ENCODE results near the gene FBXO28.
"Not testable (repeated sequence)": the region's sequence is repeated elsewhere in the genome, so short reads cannot be mapped to it uniquely, and the experiment has no call there.

The FBXO28 gene, protein sequence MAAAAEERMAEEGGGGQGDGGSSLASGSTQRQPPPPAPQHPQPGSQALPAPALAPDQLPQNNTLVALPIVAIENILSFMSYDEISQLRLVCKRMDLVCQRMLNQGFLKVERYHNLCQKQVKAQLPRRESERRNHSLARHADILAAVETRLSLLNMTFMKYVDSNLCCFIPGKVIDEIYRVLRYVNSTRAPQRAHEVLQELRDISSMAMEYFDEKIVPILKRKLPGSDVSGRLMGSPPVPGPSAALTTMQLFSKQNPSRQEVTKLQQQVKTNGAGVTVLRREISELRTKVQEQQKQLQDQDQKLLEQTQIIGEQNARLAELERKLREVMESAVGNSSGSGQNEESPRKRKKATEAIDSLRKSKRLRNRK

DNA sequence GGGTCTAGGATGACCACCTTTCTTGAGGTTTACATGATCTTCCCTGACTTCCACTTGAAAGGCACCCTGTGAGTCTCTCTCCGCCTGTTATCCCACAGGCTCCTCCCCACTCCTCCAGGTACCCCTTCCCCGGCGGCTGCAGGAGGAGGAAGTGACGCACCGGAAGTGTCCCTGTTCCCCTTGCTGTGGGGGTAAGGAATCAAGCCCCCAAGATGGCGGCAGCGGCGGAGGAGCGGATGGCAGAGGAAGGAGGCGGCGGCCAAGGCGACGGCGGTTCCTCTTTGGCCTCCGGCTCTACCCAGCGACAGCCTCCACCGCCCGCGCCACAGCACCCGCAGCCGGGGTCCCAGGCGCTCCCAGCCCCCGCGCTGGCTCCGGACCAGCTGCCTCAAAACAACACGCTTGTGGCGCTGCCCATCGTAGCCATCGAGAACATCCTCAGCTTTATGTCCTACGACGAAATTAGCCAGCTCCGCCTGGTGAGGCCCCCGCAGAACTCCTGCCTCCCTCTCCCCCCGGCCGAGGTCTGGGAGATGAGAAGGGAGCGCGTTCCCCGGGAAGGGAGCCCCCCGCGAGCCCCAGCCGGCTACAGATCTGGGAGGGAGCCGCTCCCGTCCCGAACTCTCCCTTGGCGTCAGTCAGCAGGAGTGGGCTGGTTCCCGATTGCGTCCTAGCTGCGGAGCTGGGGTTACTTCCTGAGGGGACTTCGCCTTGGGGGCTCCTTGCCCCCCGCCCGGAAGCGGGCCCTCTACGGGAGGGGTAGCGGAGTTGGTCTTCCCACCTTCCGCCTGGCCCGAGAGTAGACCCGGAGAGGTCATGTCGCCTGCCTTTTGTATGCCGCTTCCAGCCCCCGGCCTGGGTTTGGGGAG lies at the start of gene FBXO28:
Gene FBXO28 (plus strand): TSS at position 194 of the 869 bp plus-strand sequence. CDS start 19 bp downstream, at position 213.
- peak; percentile 98 for DNase-seq

DNA sequence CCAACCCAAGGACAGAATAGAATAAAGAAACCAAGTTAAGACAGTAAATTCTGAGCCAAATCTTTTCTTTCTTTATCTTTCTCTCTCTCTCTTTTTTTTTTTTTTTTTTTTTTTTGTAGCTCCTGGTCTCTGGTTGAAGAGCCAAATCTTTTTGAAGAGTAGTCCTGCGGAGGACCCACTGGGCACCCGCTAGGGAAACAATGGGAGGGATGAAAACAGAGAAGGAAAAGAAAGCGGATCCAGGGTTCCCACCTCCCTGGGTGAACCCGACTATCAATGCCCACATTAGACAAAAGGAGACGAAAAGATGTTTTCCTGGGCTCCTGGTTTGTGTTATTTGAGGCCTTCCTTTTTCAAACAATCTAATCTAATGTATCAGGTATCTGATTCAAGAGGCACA lies 49.8 kb upstream of the FBXO28 start:
- no peak for DNase-seq

DNA sequence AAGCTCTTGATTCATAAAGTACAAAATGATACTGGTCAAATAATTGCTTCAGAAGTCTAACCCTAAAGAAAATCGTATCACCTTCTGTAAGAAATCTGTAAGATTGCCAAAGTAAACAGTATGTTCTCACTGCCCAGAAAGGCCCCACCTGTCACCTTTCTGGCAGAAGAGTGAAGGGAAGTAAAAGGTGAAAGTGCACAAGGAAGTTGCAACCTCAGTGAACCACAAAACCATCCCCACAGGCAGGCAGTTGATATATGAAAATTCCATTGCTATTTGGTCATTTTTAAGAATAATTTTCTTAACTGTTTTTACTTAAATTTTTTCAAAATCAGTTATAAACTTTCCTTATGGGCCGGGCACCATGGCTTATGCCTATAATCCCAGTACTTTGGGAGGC lies 48.5 kb upstream of the FBXO28 start:
- DNase-seq: no peak

DNA sequence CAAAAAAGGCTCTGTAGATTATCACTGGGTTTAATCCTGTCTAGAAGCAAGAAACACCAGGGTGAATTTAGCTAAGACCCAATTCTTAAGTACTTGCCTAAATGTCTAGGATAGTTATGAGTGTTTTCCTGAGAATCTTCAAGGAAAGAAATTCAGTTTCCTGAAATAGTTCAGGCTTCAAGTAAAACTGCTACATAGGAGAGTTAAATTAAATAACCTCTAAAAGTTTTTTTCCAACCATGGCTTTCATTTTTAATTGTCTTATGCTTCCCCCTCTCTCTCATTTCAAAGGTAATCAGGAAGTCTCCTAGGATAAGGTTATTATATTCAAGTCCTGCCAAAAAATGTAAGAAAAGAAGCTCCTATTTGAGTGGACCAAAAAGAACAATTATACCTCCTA lies 46.7 kb upstream of the FBXO28 start:
- no peak for DNase-seq

DNA sequence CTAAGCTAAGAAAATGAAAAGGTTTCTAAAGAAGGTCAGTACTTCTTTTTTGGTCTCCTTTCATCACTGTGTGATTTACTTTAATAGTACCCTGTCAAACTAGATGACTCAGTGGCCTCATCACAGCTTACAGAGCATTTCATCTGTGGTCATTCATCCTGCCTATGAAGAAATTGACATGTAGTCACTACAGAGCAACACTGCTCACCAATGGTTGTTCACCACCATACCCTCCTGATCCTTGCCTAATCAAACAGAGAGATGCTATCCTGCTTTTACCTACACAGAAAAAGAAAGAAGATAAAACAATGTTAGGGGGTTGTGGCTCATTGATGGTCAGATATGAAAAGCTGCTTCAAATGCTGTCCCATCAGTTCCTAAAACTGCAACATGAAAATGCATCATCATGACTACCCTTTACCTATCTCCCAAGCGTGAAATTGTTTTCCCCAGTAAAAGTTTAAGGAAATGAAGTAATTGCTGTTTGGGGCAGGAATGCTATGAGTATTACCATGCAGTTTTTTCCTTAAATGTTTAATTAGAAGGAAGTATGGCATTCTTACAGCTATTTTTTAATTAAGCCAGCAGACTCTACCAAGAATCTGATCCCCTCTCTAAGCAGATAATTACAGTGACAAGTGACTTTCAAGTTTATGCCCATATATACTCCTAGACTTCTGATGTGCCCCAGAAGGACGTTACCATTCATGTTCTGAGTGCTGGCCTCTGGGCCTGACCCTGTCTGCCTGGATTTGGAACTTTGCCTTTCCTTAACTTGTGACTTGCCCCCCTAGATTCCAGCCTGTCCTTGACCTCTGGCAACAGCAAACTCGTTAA lies 46.1 kb upstream of the FBXO28 start:
- no peak for DNase-seq

DNA sequence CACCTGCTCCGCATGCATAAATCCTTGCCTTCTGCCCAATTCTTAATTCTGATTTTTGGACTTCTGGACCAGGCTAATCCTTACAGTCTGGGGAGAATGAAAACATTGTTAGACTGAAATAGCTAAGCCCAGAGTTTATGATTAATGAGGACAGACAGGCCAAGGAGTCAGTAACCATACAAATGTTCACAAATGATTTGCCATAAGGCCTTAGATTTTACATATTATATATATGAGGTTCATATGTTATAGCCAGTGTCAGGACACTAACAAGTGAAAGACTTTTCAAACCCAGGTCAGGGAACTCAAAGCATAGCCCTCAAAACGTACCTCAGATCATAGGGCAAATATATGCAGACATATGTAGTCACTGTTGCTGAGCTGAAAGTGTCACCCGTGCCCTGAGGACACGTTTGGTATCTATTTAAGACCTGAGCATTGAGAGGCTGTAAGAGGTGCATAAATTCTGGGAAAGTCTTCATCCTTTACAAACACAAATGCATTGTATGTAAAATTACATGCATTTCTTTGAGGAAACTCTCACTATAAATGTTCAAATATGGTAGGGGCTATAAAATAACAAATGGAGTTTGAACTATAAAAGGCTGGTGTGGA lies 45.3 kb upstream of the FBXO28 start:
- no peak for DNase-seq

DNA sequence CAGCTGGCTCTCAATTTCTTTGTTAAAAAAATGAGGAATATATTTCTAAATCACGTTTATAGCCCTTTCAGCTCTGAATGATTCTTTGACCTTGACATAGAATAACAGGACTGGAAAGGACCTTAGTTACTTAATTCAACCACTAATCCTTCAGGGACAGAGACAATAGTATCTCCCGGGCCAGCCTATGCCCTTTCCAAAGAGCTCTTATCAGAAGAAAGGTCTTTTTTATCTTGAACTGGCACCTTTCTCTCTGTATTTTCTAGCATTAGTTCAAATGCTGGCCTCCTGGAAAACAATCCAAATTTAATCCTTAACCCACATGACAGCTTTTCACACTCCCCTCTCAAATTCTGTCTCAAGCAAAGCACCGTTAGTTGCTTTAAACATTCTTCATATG lies 44.8 kb upstream of the FBXO28 start:
- DNase-seq: no peak

DNA sequence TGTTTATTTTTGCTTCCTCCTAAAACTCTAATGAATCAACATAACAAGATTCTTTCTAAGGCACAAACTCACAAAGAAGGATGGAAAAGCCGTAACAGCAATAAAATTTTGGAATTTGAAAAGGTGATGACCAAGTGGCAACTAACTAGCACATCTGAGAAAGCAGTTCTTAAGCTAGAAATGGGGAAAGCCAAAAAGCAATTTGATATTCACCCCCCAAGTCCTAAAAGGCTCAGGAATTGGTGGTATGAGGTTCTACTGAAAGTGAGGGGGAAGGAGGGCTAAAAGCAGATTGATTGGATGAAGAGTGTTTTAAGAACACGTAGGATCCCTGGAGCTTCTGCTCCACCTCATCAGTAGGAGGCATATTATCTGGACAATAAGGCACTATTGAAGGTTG lies 43.4 kb upstream of the FBXO28 start:
- DNase-seq: no peak

DNA sequence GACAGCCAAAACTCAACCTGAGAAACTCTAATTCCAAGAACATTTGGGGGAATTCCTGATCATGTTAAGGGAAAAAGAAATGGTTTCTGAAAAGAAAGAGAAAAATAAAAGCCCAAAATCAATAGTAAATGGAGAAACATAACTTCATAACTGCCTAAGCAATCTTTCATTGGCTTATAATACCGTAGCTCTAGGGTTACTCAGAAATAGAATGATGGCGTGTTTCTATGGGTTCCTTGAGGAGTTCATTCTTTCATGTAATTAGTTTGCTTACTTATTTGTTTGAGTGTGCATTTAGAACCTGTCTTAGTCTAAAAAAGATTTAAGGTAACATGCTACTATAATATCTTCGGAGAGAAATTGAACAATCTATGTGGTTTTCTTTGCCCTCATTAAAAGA lies 37.5 kb upstream of the FBXO28 start:
- no peak for DNase-seq

DNA sequence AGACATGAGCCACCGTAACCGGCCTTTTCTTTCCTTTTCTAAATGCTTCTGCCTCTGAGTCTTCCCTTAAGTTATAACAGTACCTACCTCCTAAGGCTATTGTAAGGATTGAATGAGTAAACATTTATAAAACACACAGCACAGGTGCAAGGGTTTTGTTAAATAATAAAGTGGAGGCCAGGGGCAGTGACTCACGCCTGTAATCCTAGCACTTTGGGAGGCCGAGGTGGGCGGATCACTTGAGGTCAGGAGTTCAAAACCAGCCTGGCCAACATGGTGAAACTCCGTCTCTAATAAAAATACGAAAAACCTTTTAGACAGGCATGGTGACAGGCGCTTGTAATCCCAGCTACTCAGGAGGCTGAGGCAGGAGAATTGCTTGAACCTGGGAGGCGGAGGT lies 34.3 kb upstream of the FBXO28 start:
- DNase-seq: not testable (repeated sequence)

DNA sequence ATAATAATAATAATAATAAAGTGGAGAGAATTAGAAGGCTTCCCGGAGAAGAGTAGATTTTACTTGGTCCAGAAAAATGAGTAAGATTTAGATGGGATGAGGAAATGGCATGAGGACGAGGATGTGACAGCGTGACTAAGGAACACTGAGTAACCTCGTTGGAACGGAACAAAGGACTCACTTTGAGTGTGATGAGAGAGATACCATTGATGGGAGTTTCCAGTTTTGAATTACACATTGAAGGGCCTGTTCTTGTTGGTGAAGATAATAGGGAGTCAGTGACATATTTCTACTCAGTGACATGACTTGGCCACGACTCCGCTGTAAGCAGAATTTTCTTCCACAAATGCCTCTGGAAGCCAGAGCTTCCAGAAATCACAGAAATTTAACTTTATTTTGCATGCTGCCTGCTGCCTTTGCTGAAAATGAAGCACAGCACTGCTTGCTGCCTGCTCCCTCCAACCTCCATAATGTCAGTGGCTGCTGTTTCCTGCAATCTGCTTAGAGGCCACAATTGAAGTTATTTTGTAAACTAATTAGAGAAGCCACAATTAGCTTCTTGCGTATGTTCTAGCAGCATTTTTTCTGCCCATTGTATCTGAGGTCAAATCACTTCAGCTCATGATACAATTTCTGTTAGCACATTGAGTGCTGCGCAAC lies 33.7 kb upstream of the FBXO28 start:
- no peak for DNase-seq

DNA sequence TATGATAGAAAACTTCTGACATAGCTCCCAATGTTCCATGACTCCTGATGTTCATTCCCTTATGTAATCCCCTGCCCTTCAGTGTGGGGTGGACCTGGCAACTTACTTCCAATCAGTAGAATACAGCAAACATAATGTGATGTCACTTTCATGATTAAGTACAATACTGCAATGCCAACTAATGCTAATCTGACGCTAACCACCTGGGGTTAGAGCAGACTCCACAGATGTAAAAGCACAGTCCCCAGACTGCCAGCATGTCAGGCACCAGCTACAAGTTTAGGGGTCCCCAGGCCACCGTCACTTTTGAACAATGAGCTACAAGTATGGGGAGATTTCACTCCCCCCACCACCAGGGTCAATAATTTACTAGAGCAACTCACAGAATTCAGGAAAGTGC lies 32.3 kb upstream of the FBXO28 start:
- no peak for DNase-seq

DNA sequence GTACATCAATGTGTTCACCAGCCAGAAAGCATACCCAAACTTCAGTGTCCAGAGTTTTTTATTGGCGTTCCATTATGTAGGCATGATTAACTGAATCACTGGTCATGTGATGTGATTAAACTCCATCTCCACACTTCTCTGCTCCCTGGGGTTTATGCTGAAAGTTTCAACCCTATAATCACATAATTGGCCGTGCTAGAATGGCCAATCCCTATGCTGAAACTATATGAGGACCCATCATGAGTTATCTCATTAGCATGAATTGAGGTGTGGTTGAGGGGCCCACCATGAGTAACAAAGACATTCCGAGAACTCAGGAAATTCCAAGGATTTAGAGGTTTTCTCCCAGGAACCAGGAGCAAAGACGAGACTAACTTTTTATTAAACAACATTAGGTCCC lies 31.8 kb upstream of the FBXO28 start:
- no peak for DNase-seq

DNA sequence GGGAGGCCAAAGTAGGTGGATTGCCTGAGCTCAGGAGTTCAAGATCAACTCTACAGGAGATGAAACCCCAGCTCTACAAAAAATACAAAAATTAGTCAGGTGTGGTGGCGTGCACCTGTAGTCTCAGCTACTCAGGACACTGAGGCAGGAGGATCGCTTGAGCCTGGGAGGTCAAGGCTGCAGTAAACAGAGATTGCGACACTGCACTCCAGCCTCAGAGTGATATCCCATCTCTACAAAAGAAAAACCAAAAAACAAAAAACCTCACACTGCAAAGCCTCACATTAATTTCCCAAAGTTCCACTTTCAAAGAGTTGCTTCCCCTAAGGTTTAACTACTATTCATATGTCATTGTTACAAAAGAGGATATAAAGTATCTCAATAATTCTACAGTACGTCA lies 29.0 kb upstream of the FBXO28 start:
- DNase-seq: no peak

DNA sequence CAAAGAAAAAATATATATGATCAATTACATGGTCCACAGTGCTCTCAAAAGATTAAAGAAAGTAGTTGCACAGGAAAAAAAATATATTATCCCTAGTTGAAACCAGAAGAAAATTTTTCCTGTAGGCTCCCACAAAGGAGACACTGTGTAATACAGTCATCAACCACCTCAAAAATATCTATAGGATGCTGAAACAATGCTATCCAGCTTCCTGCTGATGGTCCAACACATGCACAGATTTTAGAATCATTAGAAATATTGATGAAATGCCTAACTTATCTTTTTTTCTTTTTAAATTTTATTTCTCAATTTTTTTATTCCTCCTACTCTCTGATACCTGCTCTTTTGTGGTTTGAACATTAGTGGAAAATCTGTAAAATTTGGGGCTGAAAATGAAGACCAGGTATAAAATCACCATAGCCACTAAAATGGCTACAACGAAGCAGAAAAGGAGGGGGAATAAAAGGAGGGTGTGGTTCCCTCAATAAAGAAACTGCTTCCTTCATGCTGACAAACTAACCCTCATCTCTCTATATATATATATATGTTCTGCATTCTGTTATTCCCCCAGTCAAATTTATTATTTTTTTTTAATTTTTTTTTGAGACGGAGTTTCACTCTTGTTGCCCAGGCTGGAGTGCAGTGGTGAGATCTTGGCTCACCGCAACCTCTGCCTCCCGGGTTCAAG lies 28.3 kb upstream of the FBXO28 start:
- no peak for DNase-seq

DNA sequence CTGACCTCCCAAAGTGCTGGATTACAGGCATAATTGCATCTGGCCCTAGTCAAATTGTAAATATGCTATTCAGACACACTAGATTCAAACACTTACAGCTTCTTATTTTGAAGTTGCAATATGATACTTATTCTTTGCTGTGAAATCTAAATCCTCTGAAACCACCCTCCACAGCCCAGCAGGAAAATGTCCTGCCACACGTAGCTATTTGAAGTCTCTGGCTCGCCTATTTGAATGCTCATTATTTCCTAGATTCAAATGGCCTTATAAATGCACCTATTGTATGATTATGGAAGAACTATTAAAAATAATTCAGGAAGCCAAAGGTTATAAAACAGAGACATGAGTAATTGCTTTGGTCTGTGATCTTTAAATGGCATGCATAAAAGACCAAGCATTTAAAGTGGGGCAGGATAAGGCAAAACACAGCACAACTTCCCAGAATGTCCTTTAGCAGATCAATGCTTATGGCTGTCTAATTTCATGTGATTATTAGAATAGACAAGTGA lies 26.6 kb upstream of the FBXO28 start:
- DNase-seq: no peak

DNA sequence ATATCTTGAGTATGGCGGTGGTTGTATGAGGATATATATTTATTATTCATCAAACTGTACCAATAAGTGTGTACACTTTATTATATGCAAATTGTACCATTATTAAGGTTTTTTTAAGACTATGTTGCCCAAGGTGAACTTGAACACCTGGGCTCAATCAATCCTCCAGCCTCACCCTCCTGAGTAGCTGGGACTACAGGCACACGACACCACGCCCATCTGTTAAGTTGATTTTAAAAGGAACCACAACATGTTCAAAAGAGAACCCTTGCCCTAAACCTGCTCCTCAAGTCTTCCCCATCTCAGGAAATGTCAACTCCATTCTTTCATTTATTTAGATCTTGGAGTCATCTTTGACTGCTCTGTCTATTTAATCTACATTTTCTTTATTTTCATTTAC lies 24.3 kb upstream of the FBXO28 start:
- no peak for DNase-seq

DNA sequence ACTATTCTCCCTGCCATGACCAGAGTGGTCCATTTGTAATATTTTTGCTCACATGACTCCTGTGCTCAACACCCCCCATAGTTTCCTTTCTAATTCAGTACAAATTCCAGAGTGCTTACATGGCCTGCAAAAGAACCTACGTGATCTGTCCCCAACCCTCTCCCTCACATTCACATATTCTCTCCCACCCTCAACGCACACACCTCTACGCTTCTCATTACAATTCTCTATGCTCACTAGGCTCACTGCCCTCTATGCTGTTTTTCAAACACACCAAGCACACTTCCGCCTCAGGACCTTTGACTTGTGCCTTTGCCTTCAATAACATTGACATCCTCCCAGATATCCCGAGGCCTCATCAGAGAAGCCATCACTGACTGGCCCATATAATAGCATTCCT lies 23.8 kb upstream of the FBXO28 start:
- no peak for DNase-seq

DNA sequence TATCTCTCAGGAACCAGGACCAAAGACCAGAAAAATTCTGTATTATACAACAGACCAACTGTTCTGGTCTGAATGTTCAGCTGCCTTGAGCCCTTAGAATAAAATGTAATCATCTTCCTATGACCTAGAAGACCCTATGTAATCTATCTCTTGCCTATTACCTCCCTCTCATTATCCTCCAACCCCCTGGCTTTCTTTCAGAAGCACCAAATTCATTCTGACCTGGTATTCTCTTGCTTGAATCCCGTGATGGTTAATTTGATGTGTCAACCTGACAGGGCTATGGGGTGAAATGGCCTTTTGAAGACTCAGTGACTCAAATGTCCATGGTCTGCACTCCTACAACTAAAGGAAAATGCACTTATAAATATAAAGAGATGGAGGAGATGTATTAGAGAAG lies 21.8 kb upstream of the FBXO28 start:
- no peak for DNase-seq

DNA sequence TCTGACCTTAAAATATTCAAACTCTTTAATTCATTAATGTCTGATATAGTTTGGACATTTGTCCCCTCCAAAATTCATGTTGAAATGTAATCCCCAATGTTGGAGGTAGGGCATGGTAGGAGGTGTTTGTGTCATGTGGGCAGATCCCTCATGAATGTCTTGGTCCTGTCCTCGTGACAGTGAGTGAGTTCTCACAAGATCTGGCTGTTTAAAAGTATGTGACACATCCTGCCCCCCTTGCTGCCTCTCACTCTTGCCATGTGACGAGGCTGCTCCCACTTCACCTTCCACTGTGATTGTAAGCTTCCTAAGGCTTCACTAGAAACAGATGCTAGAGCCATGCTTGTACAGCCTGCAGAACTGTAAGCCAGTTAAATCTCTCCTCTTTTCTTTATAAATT lies 21.3 kb upstream of the FBXO28 start:
- DNase-seq: no peak

DNA sequence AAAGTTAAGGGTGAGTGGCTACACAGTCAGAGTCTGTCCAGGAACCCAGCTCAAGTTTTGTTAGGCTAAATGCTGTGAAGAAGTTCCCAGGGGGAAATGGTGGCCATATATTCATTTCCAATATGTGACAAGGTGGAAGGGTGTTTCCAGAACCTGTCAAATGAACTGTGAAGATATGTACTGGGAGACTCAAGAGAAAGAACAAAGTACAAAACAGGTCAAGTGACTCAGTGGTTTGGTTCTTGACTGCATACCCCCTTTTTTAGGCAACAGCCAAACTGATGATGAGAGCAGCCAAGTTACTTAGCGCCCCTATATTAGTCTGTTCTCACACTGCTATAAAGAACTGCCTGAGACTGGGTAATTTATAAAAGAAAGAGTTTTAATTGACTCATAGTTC lies 18.6 kb upstream of the FBXO28 start:
- DNase-seq: no peak

DNA sequence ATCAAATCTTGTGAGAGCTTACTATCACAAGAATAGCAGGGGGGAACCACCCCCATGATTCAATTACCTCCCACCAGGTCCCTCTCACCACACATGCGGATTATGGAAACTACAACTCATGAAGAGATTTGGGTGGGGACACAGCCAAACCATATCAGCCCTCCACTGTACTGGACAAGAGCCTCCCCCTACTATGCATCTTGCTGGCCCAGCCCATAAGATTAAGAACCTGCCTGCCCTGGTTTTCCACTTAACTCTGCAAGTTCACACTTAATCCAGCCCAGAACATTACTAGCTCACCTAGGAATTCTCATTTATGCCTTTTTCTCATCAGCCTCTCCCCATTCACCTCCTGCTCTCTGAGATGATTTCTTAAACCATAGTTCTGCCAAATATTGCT lies 18.0 kb upstream of the FBXO28 start:
- no peak for DNase-seq

All from stimulated activated CD8-positive, alpha-beta memory T cell treated with anti-CD3 and anti-CD28 coated beads, Interleukin-4, amount 100 ng/mL, for 48 hours (primary cell).